GM21367 (cell line): ENCODE results near the gene NEBL.

Experiments used
- ATAC-seq: cut with Tn5 transposase; IDR thresholded peaks from one replicate; pipeline ENCODE4 v1.9.1; 2021; ENCODE audit not compliant: unreplicated experiment

Gene NEBL

DNA sequence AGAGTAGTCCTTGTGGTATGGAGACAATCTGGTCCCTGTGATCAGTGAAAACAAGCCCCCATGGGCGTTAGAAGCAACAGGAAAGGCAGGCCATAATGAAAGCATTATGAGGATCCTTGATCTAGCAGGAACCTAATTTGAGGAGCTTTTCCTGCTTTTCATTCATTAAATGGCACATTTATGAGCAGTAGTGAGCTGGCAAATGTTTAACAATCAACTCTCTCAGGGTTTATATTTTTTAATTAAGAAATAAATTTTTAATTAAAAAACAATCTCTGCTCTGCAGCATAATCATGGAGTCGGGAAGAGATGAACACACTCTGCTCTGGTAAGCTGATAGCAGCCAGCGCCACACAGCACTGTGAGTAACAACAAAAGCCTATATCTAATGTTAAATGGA lies 11.3 kb upstream of the NEBL start:
- ATAC-seq: no peak

DNA sequence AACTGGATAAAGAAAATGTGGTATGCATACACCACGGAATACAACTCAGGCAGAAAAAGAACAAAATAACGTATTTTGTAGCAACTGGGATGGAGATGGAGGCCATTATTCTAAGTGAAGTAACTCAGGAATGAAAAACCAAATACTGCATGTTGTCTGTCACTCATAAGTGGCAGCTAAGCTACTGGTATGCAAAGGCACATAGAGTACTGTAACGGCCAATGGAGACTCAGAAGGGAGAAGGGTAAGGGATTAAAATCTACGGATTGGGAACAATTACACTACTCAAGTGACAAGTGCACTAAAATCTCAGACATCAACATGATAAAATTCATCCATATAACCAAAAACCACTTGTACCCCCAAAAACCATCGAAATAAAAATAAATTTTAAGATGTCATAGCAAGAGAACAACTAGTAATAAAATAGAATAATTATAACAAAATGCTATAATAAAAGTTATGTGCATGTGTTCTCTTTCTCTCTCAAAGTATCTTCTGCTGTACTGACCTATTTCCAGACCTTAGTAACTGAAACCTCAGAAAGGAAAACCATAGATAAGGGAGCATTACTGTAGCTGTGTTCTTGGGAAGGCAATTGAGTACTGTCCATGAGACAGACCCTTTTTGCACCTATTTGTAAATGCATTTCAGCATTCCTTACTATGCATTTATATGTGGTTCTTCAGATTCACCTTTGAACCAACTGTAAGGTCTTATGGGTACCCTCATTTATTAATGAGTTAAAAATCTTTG lies 6.7 kb upstream of the NEBL start:
- ATAC-seq: no peak

DNA sequence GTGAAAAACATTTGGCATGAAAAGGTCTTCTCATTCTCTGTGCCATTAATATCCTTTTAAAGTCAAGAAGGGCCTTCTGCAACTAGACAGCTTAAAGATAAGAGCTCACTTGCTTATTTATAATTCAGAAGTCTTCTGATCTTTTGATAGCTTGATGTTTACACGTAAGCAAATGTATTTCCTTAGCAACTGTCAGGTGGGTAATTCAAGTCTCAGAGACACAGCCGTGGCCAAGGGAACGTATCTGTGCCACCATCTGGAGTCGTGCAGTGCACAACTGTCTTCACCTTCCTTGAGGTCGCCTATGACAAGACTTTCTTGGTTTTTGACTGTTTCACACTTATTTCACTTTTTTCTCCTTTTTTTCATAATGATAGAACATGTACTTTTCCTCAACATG lies 4.0 kb upstream of the NEBL start:
- ATAC-seq: no peak

DNA sequence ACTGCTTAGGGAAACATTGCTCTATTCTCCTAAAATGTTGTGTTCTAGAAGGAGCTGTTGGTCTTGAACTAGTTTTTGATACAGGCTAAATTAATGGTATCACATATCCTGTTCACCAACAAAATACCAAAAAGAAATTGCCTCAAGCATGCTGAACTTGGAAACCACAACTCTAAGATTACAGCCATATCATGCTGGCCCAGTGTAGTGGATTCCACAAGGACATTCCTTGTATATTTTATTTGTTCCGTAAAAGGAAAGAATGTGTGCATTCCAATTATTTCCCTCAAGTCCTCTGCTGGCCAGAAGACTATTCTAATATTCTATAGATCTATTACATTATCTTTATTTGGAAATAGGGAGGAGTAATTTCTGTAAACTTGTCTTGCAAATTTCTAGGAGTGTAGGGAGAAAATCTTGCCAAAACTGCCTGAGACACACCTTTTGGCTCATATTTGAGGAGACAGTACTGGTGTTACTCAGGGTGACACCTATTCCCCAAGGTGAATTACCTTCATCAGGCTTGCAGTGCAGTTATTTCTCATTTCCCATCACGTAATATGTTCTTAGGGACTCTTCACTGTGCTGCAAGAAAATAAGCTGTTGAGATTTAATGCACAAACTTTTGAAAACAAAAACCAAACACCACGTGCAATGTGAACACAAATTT lies 1.9 kb upstream of the NEBL start:
- ATAC-seq: no peak

DNA sequence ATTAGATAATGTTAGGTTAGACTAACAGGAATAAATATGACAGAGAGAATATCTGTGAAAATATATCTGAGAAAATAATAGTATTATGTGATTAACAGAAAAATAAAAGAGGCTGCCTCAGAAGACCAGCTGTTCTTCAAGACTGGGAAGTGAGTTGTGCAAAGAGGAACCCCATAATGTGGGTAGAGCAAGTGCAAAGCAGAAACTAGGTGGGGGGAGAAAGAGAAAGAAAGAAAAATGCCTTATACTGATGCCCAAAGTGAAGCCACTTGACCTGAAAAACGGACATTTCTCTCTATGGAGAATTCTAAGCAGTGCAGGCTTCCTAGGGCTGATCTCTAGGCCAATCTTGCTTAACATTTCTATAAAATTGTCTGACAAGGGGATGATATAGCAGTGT lies 3.8 kb downstream of the NEBL start:
- no peak for ATAC-seq

DNA sequence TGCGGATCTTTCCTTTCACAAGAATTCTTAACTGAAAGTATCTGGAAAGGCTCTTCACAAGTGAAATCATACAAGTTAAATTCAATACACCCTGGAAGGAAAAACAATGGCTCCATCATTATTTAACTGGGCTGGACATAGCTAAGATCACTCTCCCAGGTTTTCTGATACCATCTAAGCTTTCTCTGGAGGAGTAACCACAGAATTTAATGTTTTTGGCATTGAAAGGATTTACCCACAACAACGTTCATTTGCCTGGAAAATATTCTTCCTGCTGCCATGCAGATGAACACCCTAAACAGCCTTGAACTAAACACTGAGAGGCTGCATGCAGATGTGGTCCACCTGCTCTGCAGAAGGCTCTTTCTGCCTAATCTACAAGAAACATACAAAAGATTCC lies 4.3 kb downstream of the NEBL start:
- ATAC-seq: no peak

DNA sequence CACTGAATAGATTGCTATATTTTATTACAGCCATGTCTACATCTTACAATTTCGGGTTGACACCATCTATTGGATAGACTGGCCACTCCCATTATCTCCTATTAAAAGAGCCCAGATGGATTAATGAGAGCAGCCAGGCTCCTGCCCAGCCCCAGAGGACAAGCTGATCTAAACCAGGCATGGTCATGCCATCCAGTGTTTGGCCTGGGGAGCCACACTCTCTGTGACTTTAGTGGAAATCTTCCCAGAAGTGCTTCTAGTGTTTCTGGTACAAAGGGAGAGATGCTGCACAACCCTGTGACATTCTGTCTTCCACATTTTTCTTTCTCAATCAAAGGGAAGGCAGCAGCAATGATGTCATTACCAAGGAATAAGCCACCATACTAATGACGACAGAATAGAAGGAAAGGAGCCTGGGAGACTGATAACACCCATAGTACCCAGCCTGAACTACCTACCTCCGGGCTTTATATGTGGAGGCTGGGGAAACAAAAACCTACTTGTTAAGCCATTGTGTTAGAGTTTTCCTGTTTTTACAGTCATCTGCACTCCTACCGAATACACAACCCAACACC lies 5.0 kb downstream of the NEBL start:
- ATAC-seq: no peak

DNA sequence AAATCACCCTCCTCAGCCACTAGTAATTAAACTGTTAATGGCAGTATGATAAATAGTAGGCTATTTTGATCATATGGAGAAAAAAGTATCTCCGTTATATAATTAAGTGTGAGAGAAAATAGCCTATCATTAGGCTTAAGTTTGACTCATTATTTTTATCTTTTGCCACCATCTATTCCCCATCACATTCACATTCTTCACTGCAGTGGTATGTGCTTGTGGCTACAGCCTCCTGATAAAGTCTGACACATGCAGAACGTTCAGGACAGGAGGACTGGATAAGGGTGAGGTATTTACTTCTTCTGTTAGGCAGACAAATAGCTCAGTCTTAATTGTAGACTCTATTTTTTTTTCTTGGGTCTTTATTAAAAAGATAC lies 5.8 kb downstream of the NEBL start:
- no peak for ATAC-seq

DNA sequence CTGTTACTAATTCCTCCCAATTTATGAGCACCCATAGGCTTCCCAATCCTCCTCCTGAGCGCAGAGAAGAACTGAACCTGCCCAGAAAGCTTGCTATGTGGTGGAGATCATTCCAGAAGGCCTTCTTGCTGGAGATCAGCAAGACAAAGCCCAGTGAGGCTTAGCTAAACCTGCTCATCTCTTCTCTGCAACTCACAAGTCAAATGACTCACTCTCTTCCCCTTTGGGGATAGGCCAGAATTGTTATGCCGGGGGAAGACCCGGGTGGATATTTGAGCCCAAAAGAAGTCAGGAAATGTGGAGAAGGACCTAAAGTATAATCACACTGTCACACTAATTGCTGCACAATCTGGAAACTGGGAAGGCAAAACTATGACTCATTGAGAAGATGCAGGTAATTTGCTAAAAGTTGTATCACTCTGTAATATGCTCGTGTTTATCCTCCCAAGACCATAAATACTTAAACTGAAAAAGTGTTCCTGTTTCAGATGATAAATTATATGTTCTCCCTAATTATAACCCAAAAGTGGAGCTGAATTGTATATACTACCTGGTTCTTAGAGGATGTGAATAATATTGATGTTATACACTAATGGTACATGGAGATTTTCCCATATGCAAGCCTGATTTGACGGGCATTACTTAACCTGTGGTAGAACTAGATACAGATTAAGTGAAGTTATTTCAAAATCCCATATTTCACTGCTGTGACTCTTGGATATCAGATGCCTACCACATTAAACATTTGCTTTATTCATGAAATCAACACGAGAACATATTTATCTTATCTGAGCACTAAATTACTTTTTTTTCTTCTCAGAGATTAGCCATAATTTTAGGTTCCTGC lies 6.4 kb downstream of the NEBL start:
- ATAC-seq: no peak

DNA sequence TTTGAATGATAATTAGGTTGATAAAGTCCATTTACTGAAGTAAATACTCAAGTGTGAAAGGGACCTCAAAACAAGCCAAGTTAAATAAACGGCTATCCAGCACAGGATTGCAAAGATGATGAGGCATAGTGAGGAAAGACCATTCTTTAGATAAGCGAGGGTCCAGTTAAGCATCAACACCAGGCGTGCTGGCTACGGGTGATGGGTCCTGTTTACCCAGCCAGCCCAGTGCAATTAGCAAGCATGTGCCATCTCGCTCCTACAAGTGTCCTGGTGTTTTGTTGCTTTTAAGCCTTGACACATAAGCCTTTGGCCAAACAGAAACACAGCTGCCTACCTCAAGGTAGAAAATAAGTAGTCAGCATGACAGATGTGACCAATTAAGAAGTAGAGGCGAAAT lies 7.1 kb downstream of the NEBL start:
- ATAC-seq: no peak

DNA sequence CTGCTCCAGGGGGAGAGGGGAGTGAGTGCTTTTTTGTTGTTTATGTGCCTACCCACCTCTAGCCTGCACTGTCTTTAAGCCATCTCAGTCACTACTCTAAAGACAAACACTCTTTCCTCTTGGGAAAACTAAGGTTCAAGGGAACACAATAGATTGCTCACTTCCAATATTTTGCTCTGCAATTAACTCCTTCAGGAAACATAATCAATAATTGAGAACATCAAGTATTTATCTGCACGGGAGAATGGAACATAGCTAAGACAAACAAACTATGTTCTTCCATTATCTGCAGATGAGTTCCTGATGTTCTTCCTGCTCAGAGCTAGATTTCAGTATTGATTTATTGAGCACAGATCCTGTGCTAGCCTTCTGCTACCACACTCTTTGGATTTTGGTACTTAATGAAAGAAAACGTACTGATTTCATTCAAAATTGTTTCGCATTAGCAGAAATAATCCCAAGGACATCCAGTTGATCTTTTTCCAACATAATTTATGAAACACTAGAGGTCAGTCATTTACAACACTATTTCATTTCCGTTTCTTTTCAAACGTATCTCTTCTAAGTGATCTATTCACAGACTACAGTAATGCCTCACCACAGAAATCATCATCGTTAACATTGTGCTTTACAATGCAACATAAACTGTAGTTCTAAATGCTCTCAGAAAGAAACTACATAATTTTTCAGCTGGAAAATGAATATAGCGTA lies 8.3 kb downstream of the NEBL start:
- ATAC-seq: no peak

DNA sequence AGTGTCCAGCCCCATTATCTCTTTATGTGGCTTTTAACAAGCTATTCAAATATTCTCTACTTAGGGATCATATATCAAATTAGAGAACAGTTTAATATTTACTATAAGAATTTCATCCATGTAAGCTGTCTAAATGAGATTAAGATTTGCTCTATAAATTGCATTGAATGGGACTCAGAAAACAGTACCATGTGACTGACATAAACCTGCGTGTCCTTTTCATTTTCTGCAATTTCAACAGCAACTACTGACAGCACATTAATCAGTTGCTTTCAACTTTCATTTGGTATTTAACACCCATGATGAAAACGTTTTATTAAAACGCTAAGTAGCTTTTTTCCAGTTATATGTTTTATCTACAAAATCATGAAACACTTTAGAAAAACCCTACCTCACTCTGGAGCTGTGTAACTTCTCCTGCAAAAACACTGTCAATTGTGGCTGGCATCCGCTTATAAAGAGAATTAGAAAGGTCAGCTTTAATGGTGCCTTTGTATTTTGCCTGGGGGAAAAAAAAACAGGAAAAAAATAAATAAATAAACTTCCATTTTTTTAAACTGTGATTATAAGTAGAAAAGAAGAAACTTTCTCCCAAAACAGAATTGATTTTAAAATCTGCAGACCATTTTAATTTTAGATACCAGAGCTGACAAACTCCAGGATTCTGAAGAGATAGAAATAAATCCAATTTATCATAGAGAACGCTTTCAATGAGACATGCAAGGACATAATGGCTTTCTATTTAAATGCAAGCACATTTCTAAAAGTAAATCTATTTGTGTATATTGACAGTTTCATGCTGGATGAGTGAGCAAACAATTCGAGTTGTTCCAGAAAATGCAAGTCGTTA lies 9.2 kb downstream of the NEBL start:
- no peak for ATAC-seq

DNA sequence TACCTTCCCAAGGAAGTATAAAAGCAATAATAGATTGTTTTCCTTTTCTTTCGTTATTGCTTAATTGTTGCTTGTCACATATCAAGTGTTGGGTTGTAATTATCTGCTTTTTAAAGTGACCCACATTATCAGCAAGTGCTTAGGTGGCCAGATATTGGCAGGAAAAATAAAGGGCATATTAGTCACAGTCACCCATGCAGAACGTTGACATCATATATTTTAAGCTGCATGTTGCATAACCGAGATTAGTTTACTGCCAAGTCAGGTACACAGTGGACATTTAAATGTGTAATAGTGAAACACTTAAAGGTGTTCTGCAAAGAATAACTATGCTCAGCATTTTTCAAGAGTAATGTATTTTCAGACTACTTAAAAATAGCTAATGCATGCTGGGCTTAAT lies 11.4 kb downstream of the NEBL start:
- no peak for ATAC-seq

DNA sequence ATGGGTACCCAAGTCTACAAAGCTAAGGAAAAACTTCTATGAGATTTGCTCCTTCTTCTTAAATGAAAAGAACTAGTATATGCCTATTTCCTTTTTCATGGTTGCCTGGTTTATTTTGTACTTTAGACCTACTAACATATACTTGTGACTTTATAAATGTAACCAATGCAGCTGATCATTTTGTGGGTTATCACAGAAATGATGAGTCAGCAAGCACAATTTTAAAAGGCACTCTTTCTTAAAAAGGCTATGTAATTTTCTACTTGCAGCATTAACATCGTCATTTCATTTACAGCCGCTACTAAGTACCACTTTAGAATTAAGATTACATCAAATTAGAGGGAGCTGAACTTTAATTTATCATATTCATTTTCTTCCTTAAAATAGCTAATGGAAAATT lies 13.6 kb downstream of the NEBL start:
- ATAC-seq: no peak

DNA sequence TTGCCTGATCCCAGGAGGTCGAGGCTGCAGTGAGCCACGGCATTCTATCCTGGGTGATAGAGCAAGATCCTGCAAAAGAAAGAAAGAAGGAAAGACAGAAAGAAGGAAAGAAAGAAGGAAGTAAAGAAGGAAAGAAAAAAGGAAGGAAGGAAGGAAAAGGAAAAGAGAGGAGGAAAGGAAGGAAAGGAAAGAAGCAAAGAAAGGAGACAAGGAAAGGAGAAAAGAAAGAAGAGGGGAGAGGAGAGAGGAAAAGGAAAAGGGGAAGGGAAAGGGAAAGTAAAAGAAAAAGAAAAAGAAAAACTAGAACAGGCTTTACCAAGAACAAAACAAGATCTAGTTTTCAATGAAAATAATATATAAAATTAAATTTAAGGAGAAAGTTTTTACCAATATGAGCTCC lies 15.0 kb downstream of the NEBL start:
- ATAC-seq: no peak

DNA sequence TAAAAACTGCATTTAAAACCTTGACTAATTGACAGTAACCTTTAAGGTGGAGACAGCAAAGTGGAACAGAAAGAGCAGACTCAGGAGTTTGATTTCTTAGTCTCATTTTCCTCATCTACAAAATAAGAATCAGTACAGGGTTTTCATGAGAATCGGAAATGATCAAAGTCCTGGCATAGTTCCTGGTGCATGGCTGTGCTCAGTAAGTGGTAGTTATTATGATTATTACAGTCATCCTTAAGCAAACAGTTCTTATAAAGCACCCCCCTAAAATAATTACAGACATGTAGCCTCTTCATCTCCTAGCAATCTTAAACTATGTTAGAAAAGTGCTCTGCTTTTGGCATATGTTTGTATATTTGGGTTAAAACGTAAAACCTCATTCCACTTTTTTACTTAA lies 18.0 kb downstream of the NEBL start:
- ATAC-seq: no peak

DNA sequence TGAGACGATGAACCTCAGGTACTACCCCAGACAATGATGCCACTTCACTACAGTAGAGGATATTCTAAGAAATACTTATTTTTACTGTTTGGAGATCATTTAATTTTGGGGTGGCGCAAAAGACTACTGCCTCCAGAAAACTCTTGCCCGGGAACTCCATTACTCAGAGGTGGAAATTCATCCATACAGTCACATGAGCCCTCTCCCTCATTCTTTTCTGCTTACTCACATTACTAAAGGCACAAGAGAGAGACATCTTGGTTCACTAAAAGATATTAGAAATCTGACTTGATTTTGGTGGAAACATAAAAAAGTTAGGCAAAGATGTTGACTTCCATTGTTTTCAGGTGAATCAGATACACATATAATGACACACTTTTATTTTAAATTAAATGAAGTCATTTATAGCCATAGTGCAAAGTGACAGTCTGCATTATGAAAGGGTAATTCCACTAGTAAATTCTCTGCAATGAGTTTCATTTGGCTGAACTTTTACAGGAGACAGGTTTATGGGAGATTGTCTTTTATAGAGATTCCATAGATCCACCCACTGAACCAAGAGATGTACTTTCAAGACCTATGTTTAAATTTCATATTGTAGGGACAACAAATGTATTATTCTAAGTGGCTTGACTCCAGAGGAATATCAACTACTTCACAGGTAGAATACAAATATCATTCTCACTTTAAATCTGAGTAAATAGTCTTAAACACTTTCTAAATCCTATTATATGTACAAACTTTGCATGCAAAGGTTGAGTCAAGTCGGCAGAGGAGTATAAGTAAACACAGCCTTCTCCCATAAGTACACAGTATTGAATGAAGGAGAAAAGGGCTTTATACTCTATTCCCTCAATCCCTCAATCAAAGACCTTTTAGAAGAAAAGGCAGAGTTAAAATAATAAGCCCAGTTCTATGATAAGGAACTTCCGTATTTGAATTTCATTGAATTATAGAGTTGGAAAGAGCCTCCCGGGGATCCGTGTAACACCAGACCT lies 18.8 kb downstream of the NEBL start:
- no peak for ATAC-seq

DNA sequence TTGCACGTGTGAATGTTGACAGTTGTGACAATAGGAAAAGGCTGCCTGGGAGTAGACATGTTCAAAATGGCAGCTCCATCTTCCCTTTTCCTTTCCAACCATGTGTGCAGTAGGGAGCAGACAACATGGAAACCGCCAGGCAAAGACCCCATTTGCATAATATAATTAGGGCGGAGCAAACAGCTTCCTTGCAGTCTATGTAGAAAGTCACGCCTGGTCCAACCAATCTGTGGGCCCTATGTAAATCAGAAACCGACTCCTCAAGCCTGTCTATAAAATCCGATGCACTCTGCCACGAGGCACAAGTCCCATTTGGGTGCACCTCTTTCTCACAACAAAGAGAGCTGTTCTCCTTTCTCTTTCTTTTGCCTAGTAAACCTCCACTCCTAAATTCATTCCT lies 19.6 kb downstream of the NEBL start:
- ATAC-seq: no peak

DNA sequence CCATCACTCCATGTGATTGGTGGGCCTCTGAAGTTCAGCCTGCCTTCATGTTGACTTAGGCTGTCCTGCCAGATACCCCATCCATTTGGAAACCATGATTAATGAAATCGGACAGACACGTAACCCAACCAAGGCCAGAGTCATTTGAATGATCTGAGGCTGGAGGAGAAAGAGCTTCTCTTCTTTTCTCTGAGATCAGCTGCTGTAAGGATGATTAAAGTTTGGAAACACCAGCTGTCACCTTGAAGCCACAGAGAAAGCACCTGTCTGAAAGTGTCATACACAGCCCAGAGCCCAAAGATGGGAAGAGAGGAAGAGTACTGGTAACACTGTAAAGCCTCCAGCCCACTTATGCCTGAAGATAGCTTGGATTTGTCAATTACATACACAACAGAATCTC lies 22.9 kb downstream of the NEBL start:
- ATAC-seq: no peak
